K562 (cell line): Measurements from ENCODE around the gene GABRQ. TPM values are rescaled to one million over a fixed set of nuclear protein-coding genes. Genes with fewer than 3 reads are reported as not detected.

Source experiments
- ATAC-seq: fragments of 200-7000 bp; cut with Tn5 transposase; 3 replicates; pipeline ENCODE4 v1.9.1; 2020; ENCODE audit warnings: moderate library complexity
- BruUV-seq: library from RNA; stranded (reverse); fragments of 400-500 nt; replicated peaks from 2 replicates; lab custom pipeline; 2021; lab: Mats Ljungman, UMichigan
- CTCF ChIA-PET: fragments of 300-600 bp; formaldehyde crosslinking; extraction: SDS; loops from one replicate; lab custom pipeline; 2021; ENCODE audit warnings: low intra/inter-chr PET ratio; lab: Yijun Ruan, JAX
- POLR2A ChIA-PET: fragments of 300-600, 350-650 bp; sonication (Branson Sonifier 250); formaldehyde crosslinking; extraction: SDS; loops from one replicate; lab custom pipeline; 2021; ENCODE audit warnings: antibody characterized with exemption, inconsistent platforms; lab: Yijun Ruan, JAX
- DNase-seq, 4 experiments: peaks; one replicate each; pipeline versions ENCODE4 v3.0.0 to v3.0.0-alpha.2; 2011 to 2018; ENCODE audit warnings: low spot score in 3 of 4, mixed read lengths in 3 of 4; ENCODE audit errors: extremely low read depth in 1 of 4
- FAIRE-seq: peaks from 2 replicates; lab custom pipeline; 2011; peaks lifted over from hg19 to GRCh38; lab: Jason Lieb, UNC
- H2AFZ ChIP-seq: 2 replicates; pipeline ENCODE4 v1.6.0; 2011; ENCODE audit warnings: low read depth, low read length, control low read depth, inconsistent platforms
- H3K27ac ChIP-seq: fragments of 200-600 bp; 3 replicates; pipeline ENCODE4 v1.8.0; 2011; ENCODE audit warnings: low read depth, mild to moderate bottlenecking, control low read depth, inconsistent platforms, low read length, moderate library complexity, mixed read lengths; ENCODE audit errors: extremely low read depth
- H3K27me3 ChIP-seq, 2 experiments: fragments of 300-600 bp in 1 of 2; 2 replicates in 1 of 2; 3 replicates in 1 of 2; pipeline versions ENCODE4 v1.6.0 to v1.8.0; 2011; ENCODE audit warnings: inconsistent platforms in 2 of 2, low read length in 2 of 2, mild to moderate bottlenecking in 1 of 2, mixed read lengths in 1 of 2, moderate library complexity in 1 of 2; ENCODE audit not compliant: control insufficient read depth in 2 of 2, insufficient read depth in 2 of 2
- H3K36me3 ChIP-seq: fragments of 300-600 bp; 3 replicates; pipeline ENCODE4 v1.8.0; 2011; ENCODE audit warnings: mild to moderate bottlenecking, low read length, inconsistent platforms; ENCODE audit not compliant: control insufficient read depth, insufficient read depth
- H3K4me1 ChIP-seq, 2 experiments: fragments of 200-600 bp in 1 of 2; replicated peaks in 1 of 2; 2 replicates in 1 of 2; 3 replicates in 1 of 2; pipeline versions ENCODE4 v1.5.1 to v1.8.0; 2011; ENCODE audit warnings: inconsistent platforms in 2 of 2, low read length in 2 of 2, mild to moderate bottlenecking in 1 of 2, mixed read lengths in 1 of 2, moderate library complexity in 1 of 2; ENCODE audit not compliant: control insufficient read depth in 2 of 2, insufficient read depth in 2 of 2
- H3K4me2 ChIP-seq: 2 replicates; pipeline ENCODE4 v1.6.1; 2011; ENCODE audit warnings: low read length, control low read depth, inconsistent platforms, mixed read lengths; ENCODE audit not compliant: insufficient read depth
- H3K4me3 ChIP-seq: fragments of 200-600 bp; sonication (generic), shearing (Covaris generic); 2 replicates; pipeline ENCODE4 v1.5.1; 2016; ENCODE audit warnings: control low read depth, inconsistent platforms
- H3K79me2 ChIP-seq: fragments of 200-600 bp; 3 replicates; pipeline ENCODE4 v1.8.0; 2011; ENCODE audit warnings: low read length, inconsistent platforms; ENCODE audit not compliant: control insufficient read depth, insufficient read depth
- H3K9ac ChIP-seq, 2 experiments: 2 replicates each; pipeline versions ENCODE4 v1.6.0 to v1.6.1; 2011; ENCODE audit warnings: low read depth in 2 of 2, low read length in 2 of 2, control low read depth in 1 of 2, inconsistent platforms in 1 of 2, mild to moderate bottlenecking in 1 of 2, mixed read lengths in 1 of 2; ENCODE audit not compliant: insufficient read depth in 1 of 2
- H3K9me1 ChIP-seq: one replicate; pipeline ENCODE4 v1.6.0; 2011; ENCODE audit warnings: inconsistent platforms, mild to moderate bottlenecking, low read length, moderate library complexity; ENCODE audit not compliant: control insufficient read depth, insufficient read depth
- H3K9me3 ChIP-seq: replicated peaks from 2 replicates; pipeline ENCODE4 v1.5.1; 2011; ENCODE audit warnings: low read depth, low read length, inconsistent platforms; ENCODE audit not compliant: control insufficient read depth, insufficient read depth
- H4K20me1 ChIP-seq: replicated peaks from 2 replicates; pipeline ENCODE4 v1.6.1; 2011; ENCODE audit warnings: low read length, inconsistent platforms, mixed read lengths; ENCODE audit not compliant: control insufficient read depth, insufficient read depth
- CREBBP ChIP-seq: IDR thresholded peaks from one replicate; pipeline ENCODE4 v1.6.1; 2012; ENCODE audit warnings: low read depth, mild to moderate bottlenecking, control low read depth, inconsistent platforms, low read length
- DDX20 ChIP-seq: fragments of 450-650 bp; IDR thresholded peaks from 2 replicates; pipeline ENCODE4 v1.6.1; 2016; ENCODE audit warnings: missing genetic modification characterization, low read depth, mild to moderate bottlenecking, missing compliant biosample characterization, moderate library complexity
- ERF ChIP-seq: fragments of 450-650 bp; formaldehyde crosslinking; IDR thresholded peaks from 2 replicates; pipeline ENCODE4 v1.4.0; 2020; ENCODE audit warnings: mild to moderate bottlenecking, mixed read lengths
- RAD21 ChIP-seq, 2 experiments: fragments of 250-450 bp in 1 of 2; fragments of 450-650 bp in 1 of 2; sonication (Bioruptor Pico) in 1 of 2; formaldehyde crosslinking in 1 of 2; IDR thresholded peaks in 1 of 2; conservative IDR thresholded peaks in 1 of 2; 2 replicates each; pipeline versions ENCODE4 v1.4.0 to v1.8.0; 2020 to 2022; ENCODE audit warnings: mild to moderate bottlenecking in 2 of 2, moderate library complexity in 1 of 2
- RAD51 ChIP-seq: fragments of 450-650 bp; IDR thresholded peaks from 2 replicates; pipeline ENCODE4 v1.7.1; 2016; ENCODE audit warnings: low read depth, mild to moderate bottlenecking, borderline replicate concordance
- RNF219 ChIP-seq: fragments of 250-450 bp; sonication (Bioruptor Pico); IDR thresholded peaks from 2 replicates; pipeline ENCODE4 v1.5.0; 2022; ENCODE audit warnings: mild to moderate bottlenecking
- SMC3 ChIP-seq: conservative IDR thresholded peaks from 2 replicates; pipeline ENCODE4 v1.6.1; 2011; ENCODE audit warnings: low read depth, low read length, improper control_type of control experiment; ENCODE audit not compliant: insufficient read depth
- SNIP1 ChIP-seq: fragments of 450-650 bp; IDR thresholded peaks from 2 replicates; pipeline ENCODE4 v1.7.1; 2017; ENCODE audit warnings: low read depth, mild to moderate bottlenecking
- WGBS: fragments of 100-300 bp; shearing (Covaris generic); methylation state at CpG from one replicate; pipeline ENCODE4 v1.1.6; 2016; ENCODE audit warnings: low coverage, mixed read lengths; ENCODE audit not compliant: insufficient coverage; ENCODE audit errors: missing lambda C conversion rate; 5-methylcytosine and 5-hydroxymethylcytosine counted together
- in situ Hi-C: fragments of 300-500 bp; cut with MboI; formaldehyde crosslinking; loops from 4 replicates; pipeline ENCODE4 v1.15.0; 2018; ENCODE audit warnings: inconsistent platforms, mixed read lengths
- intact Hi-C: fragments of 100-400 bp; cut with micrococcal nuclease; formaldehyde crosslinking; loops from 2 replicates; pipeline ENCODE4 v1.14.2; 2022
- polyA plus RNA-seq, 8 experiments: library from polyadenylated mRNA; depleted of rRNA in 4 of 8; stranded (reverse) in 5 of 8; unstranded in 3 of 8; fragments of >200 nt; fragmentation: Nextera tagmentation in 2 of 8; fragmentation: Illumina TruSeq in 1 of 8; extraction: Ambion mirVana in 2 of 8; extraction: Trizol in 1 of 8; gene quantifications; 2 replicates each; pipeline versions ENCODE4 v1.2.1 to v1.2.3, GENCODE V29; 2011 to 2014; ENCODE audit warnings: inconsistent platforms in 1 of 8, missing spikeins in 1 of 8
- total RNA-seq, 7 experiments: library from RNA; depleted of rRNA in 6 of 7; stranded (reverse); fragments of >200 nt in 6 of 7; fragmentation: Illumina TruSeq in 2 of 7; extraction: Trizol in 2 of 7; gene quantifications; 2 replicates each; pipeline versions ENCODE4 v1.2.1 to v1.2.3, GENCODE V29; 2011 to 2021; ENCODE audit warnings: low replicate concordance in 1 of 7
- TF ChIP-seq, protein P1 (sequence below), 2 experiments: fragments of 450-650 bp; formaldehyde crosslinking in 1 of 2; IDR thresholded peaks; 2 replicates each; pipeline versions ENCODE4 v1.4.0 to v1.6.1; 2014 to 2020; ENCODE audit warnings: mild to moderate bottlenecking in 2 of 2, borderline replicate concordance in 1 of 2, low read depth in 1 of 2

GABRQ gene
- total and polyA plus RNA-seq, 9 of the 15 experiments (the other 6 are each of a cell fraction or from before 2014, with no cell fraction given) = 0.25 to 3.2 (median 1.8) TPM

GRCh38 chrX:152632445-152633097 lies 5.1 kb upstream of the GABRQ start:
- Histone ChIP-seq H3K4me3 (no peak overlapping the region), H3K36me3 (no peaks in the 10 kb centered on the region), H3K27me3 (no peaks in the 10 kb centered on the region), H4K20me1 (no peaks in the 10 kb centered on the region), H2AFZ (no peak overlapping the region), H3K9me3 (no peaks in the 10 kb centered on the region), H3K4me1 (peaks cover under 1 to 8% of the 10 kb centered on the region in 2 experiments; a peak in 4 of 5 replicates), H3K79me2 (no peaks in the 10 kb centered on the region), H3K27ac (no peak overlapping the region), H3K9me1 (no peaks in the 10 kb centered on the region), H3K4me2 (no peak overlapping the region), H3K9ac (no peak overlapping the region)
- BruUV-seq = no TSS peak
- ATAC-seq (0 out of 3 replicates have a peak, but pooled peaks have one; percentile 50), DNase-seq (peak; percentile 25 to 60 (median 45)), FAIRE-seq (peak; percentile 82)
- 45% methylated on average over 7 of the region's 7 CpGs for WGBS
- intact Hi-C loops (loop anchor here (1.0 to 10.0 kb wide), 4 partner anchors 288 to 1480 kb away; no protein-coding TSS in a partner anchor), in situ Hi-C loops (no loop called here)
- ChIA-PET CTCF (interaction anchor here (0.7 to 1.2 kb wide), 2 partner anchors 831 to 880 kb away, joined by 3 to 5 read pairs; no protein-coding TSS in a partner anchor), POLR2A (interaction anchor here (1.0 kb wide), 1 partner anchor 678 kb away, joined by 3 read pairs; no protein-coding TSS in a partner anchor)
- TF ChIP-seq CREBBP = no peak
- peak; percentile 67 to 74 for TF ChIP-seq RAD21 (CRISPR knock-in tag; conservative IDR thresholded peaks at IDR 0.05 in 1 of 2, IDR thresholded peaks at IDR 0.05 in 1 of 2)
- TF ChIP-seq ERF = no peak
- no peak for TF ChIP-seq SNIP1
- TF ChIP-seq RAD51 = no peak
- no peak for TF ChIP-seq RNF219 (CRISPR knock-in tag)
- no peak for TF ChIP-seq DDX20 (tag)
- TF ChIP-seq, protein P1, sequence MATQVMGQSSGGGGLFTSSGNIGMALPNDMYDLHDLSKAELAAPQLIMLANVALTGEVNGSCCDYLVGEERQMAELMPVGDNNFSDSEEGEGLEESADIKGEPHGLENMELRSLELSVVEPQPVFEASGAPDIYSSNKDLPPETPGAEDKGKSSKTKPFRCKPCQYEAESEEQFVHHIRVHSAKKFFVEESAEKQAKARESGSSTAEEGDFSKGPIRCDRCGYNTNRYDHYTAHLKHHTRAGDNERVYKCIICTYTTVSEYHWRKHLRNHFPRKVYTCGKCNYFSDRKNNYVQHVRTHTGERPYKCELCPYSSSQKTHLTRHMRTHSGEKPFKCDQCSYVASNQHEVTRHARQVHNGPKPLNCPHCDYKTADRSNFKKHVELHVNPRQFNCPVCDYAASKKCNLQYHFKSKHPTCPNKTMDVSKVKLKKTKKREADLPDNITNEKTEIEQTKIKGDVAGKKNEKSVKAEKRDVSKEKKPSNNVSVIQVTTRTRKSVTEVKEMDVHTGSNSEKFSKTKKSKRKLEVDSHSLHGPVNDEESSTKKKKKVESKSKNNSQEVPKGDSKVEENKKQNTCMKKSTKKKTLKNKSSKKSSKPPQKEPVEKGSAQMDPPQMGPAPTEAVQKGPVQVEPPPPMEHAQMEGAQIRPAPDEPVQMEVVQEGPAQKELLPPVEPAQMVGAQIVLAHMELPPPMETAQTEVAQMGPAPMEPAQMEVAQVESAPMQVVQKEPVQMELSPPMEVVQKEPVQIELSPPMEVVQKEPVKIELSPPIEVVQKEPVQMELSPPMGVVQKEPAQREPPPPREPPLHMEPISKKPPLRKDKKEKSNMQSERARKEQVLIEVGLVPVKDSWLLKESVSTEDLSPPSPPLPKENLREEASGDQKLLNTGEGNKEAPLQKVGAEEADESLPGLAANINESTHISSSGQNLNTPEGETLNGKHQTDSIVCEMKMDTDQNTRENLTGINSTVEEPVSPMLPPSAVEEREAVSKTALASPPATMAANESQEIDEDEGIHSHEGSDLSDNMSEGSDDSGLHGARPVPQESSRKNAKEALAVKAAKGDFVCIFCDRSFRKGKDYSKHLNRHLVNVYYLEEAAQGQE (IDR thresholded peaks at IDR 0.05; ENCODE audit: borderline replicate concordance) = peak; percentile 43; the same call in 1 of the 2 replicates
- TF ChIP-seq, protein P1 (CRISPR knock-in tag; IDR thresholded peaks at IDR 0.05; ENCODE audit: low read depth) = no peak
- peak; percentile 44 for TF ChIP-seq SMC3
